ENCODE measurements around the gene MEF2D. TPM values are rescaled to one million over a fixed set of nuclear protein-coding genes. Genes with fewer than 3 reads are reported as not detected.

The MEF2D gene
- polyA plus RNA-seq, 1 experiment: 9.9 TPM

DNA sequence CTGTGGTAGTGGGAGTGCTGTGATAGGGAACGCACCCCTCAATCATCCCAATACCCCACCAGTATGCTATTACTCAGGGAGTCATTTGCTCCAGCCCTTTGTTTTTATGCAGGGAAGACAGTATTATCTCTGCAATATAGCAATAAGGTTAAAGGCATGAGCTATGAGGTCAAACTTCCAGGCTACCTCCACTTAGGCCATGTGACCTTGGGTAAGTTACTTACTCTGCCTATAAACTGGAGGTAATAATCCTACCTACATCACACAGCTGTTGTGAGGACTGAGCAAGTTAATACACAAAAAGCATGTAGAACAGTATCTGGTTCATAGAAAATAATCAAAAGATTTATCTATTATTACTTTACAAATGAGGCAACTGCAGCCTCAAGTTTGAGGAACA, 30.1 kb downstream of the MEF2D start:
- Histone ChIP-seq H3K27me3 (ENCODE audit: control insufficient read depth, insufficient read depth, low read length) (no peaks in the 10 kb centered on the region), H3K27ac (ENCODE audit: low read depth, low read length) (no peak overlapping the region), H3K4me3 (ENCODE audit: low read depth, low read length) (no peak overlapping the region), H3K9me3 (ENCODE audit: control insufficient read depth, insufficient read depth, low read length) (no peaks in the 10 kb centered on the region; the same call in 1 of the 2 replicates)
- CTCF ChIA-PET: interaction anchor here (2.6 kb wide), 1 partner anchor 10 kb away, joined by 8 read pairs; no protein-coding TSS in a partner anchor
- DNase-seq (ENCODE audit: low read depth, low spot score): no peak
- TF ChIP-seq, protein P1, sequence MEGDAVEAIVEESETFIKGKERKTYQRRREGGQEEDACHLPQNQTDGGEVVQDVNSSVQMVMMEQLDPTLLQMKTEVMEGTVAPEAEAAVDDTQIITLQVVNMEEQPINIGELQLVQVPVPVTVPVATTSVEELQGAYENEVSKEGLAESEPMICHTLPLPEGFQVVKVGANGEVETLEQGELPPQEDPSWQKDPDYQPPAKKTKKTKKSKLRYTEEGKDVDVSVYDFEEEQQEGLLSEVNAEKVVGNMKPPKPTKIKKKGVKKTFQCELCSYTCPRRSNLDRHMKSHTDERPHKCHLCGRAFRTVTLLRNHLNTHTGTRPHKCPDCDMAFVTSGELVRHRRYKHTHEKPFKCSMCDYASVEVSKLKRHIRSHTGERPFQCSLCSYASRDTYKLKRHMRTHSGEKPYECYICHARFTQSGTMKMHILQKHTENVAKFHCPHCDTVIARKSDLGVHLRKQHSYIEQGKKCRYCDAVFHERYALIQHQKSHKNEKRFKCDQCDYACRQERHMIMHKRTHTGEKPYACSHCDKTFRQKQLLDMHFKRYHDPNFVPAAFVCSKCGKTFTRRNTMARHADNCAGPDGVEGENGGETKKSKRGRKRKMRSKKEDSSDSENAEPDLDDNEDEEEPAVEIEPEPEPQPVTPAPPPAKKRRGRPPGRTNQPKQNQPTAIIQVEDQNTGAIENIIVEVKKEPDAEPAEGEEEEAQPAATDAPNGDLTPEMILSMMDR (IDR thresholded peaks at IDR 0.05; ENCODE audit: low read depth, low read length): no peak
- POLR2A ChIA-PET: interaction anchor here (0.6 kb wide), 1 partner anchor 437 kb away, joined by 3 read pairs; no protein-coding TSS in a partner anchor

DNA sequence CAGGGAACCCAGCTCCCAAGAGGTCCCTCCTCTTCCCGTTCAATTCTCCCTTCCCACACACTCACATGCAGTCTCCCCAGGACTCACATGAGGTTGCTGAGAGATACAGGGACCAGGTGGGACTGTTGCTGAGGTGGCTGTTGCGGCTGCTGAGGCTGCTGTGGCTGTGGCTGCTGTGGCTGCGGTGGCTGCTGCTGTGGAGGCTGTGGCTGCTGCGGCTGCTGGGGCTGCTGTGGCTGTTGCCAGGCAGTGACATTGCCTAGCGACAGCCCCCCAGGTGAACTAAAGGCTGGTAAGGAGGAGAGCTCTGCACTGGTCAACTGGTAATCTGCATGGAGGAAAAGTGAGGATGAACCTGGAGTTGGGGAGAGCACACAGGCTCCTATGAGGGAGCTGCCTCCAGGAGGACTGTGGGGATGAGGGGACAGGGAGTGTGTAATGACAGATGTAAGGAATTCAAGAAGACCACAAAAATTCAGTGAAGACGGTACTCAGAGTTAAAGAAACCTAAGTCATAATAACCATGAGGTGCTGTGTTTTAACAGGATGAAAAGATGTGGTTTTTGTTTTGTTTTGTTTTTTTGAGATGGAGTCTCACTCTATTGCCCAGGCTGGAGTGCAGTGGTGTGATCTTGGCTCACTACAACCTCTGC, 31.8 kb downstream of the MEF2D start:
- CTCF ChIA-PET: interaction anchor here (0.6 to 2.6 kb wide), 4 partner anchors 11 to 158 kb away, joined by 3 to 8 read pairs (median 4); no protein-coding TSS in a partner anchor
- POLR2A ChIA-PET: interaction anchor here (0.6 kb wide), 1 partner anchor 146 kb away, joined by 4 read pairs; no protein-coding TSS in a partner anchor
- TF ChIP-seq, protein P1 (IDR thresholded peaks at IDR 0.05; ENCODE audit: low read depth, low read length): no peak
- Histone ChIP-seq H3K9me3 (ENCODE audit: control insufficient read depth, insufficient read depth, low read length) (no peaks in the 10 kb centered on the region; the same call in 1 of the 2 replicates), H3K27me3 (ENCODE audit: control insufficient read depth, insufficient read depth, low read length) (no peaks in the 10 kb centered on the region), H3K27ac (ENCODE audit: low read depth, low read length) (no peak overlapping the region), H3K4me3 (ENCODE audit: low read depth, low read length) (no peak overlapping the region)
- DNase-seq (ENCODE audit: low read depth, low spot score): no peak

DNA sequence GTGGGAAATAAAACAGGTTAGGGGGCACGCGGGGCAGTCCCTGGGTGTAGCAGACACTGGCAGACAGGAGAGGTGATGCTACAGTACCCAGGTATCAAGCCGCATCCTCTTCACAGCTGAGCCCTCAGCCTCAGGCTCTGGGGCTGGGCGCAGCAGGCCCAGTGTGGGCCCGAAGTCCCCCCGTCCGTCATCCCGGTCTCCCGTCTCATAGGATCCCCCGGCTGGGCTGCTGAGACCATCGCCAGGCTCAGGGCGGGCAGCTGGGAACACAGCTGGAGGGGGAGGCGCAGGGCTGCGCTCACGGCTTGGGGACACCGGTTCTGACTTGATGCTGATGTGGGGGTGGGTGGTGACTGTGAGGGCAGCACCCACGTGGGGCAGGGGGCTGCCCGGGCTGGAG, 32.7 kb downstream of the MEF2D start:
- H3K4me3 ChIP-seq (ENCODE audit: low read depth, low read length): no peak overlapping the region
- no peak overlapping the region for H3K27ac ChIP-seq (ENCODE audit: low read depth, low read length)
- H3K9me3 ChIP-seq (ENCODE audit: control insufficient read depth, insufficient read depth, low read length): no peaks in the 10 kb centered on the region; the same call in 1 of the 2 replicates
- ChIA-PET POLR2A (no interaction called here), CTCF (no interaction called here)
- DNase-seq (ENCODE audit: low read depth, low spot score): no peak
- no peaks in the 10 kb centered on the region for H3K27me3 ChIP-seq (ENCODE audit: control insufficient read depth, insufficient read depth, low read length)
- TF ChIP-seq, protein P1 (IDR thresholded peaks at IDR 0.05; ENCODE audit: low read depth, low read length): no peak

DNA sequence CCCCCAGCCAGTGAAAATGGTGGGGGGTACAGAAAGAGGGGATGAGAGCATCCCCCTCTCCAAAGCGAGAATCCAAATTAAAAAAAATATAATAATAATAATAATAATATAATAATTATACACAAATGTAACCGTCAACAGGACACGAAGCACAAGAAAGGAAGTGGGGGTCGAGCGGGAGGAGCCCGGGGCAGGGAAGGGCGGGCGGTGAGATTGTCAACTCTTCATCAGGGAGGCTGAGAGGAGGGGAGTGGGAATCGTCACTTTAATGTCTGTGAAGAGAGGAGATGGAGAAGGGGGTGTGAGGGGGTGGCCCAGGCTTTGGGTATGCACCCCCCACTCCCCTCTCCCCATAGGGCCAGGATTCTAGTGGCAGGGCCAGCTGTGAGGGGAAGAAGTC, 33.2 kb downstream of the MEF2D start:
- TF ChIP-seq, protein P1 (IDR thresholded peaks at IDR 0.05; ENCODE audit: low read depth, low read length): no peak
- ChIA-PET CTCF (interaction anchor here (0.9 kb wide), 1 partner anchor 82 kb away, joined by 6 read pairs; no protein-coding TSS in a partner anchor), POLR2A (no interaction called here)
- no peak overlapping the region for H3K4me3 ChIP-seq (ENCODE audit: low read depth, low read length)
- H3K27me3 ChIP-seq (ENCODE audit: control insufficient read depth, insufficient read depth, low read length): no peaks in the 10 kb centered on the region
- no peak overlapping the region for H3K27ac ChIP-seq (ENCODE audit: low read depth, low read length)
- no peak for DNase-seq (ENCODE audit: low read depth, low spot score)
- H3K9me3 ChIP-seq (ENCODE audit: control insufficient read depth, insufficient read depth, low read length): no peaks in the 10 kb centered on the region; the same call in 1 of the 2 replicates

DNA sequence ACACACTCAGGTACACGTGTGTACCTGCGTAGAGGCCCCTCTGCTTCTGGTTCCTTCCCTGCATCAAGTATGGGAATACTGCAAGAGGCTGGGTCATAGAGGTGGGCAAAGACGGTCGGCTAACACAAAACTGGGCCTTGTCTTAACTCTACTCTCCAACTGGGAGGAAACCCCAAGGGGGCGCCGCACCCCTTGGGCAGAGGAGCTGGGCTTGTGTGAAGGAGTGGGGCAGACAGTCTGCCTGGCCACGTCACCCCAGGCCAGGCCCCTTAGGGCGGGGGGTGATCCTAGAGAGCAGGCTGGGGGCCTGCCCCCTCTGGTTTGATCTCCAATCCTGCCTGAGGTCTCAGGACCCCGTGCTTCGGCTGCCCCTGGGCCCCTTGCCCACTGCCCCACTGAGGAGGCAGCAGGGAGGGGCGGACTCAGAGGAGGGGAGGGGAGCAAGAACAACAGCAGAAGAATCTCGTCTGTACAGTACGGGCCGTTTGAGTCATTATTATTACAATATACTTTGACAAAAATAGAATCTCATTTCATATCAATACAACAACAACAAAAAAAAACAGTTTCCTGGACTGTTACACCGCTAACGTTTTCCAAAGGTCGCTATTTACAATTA, 34.7 kb downstream of the MEF2D start:
- CTCF ChIA-PET: interaction anchor here (0.6 to 1.1 kb wide), 3 partner anchors 15 to 80 kb away, joined by 3 to 5 read pairs (median 3); no protein-coding TSS in a partner anchor
- no peaks in the 10 kb centered on the region for H3K27me3 ChIP-seq (ENCODE audit: control insufficient read depth, insufficient read depth, low read length)
- TF ChIP-seq, protein P1 (IDR thresholded peaks at IDR 0.05; ENCODE audit: low read depth, low read length): peak; percentile 27
- no peaks in the 10 kb centered on the region; the same call in 1 of the 2 replicates for H3K9me3 ChIP-seq (ENCODE audit: control insufficient read depth, insufficient read depth, low read length)
- DNase-seq (ENCODE audit: low read depth, low spot score): no peak
- H3K4me3 ChIP-seq (ENCODE audit: low read depth, low read length): no peak overlapping the region
- peak overlapping the region; percentile 31 for H3K27ac ChIP-seq (ENCODE audit: low read depth, low read length)
- POLR2A ChIA-PET: interaction anchor here (0.6 kb wide), 1 partner anchor 139 kb away, joined by 5 read pairs; no protein-coding TSS in a partner anchor
